Upper lobe of right lung (tissue), 1 donor: ENCODE results near the gene HES2. TPM values are rescaled to one million over a fixed set of nuclear protein-coding genes. Genes with fewer than 3 reads are reported as not detected.
"Not testable (repeated sequence)": the region's sequence is repeated elsewhere in the genome, so short reads cannot be mapped to it uniquely, and the experiment has no call there.

Source experiments
- ATAC-seq: fragments of 200-7000 bp; cut with Tn5 transposase; one replicate; pipeline ENCODE4 v1.9.1; 2020; ENCODE audit warnings: mild to moderate bottlenecking, moderate library complexity
- DNase-seq: peaks from one replicate; pipeline ENCODE4 v3.0.0-alpha.2; 2020
- H3K27ac ChIP-seq: fragments of 200-600 bp; one replicate; pipeline ENCODE4 v1.8.0; 2022
- H3K27me3 ChIP-seq: fragments of 200-600 bp; one replicate; pipeline ENCODE4 v1.8.0; 2022; ENCODE audit warnings: mild to moderate bottlenecking
- H3K36me3 ChIP-seq: fragments of 200-600 bp; one replicate; pipeline ENCODE4 v1.8.0; 2022
- H3K4me1 ChIP-seq: fragments of 200-600 bp; one replicate; pipeline ENCODE4 v1.8.0; 2022
- H3K4me3 ChIP-seq: fragments of 200-600 bp; one replicate; pipeline ENCODE4 v1.8.0; 2022; ENCODE audit warnings: mild to moderate bottlenecking
- H3K9me3 ChIP-seq: fragments of 200-600 bp; one replicate; pipeline ENCODE4 v1.8.0; 2022
- CTCF ChIP-seq: fragments of 200-600 bp; IDR thresholded peaks from one replicate; pipeline ENCODE4 v1.8.0; 2022; ENCODE audit warnings: antibody characterized with exemption
- intact Hi-C: fragments of 100-400 bp; cut with DNase I; formaldehyde crosslinking; loops from one replicate; pipeline ENCODE4 v1.11.0; 2022
- total RNA-seq: library from RNA; stranded (reverse); fragmentation: NEBNext Ultra II Directional; extraction: Animal tissue kit (Norgen Biotek cat#: 25700); gene quantifications from one replicate; pipeline ENCODE4 v1.2.1, GENCODE V29; 2021
- donor health status: DM: no; HTN: yes; CAD: no; lungs with severe emphysema.

HES2 gene
- total RNA-seq, 1 donor from 2014 or later: 5.7 TPM

GRCh38 chr1:6454856-6455751 lies 35.4 kb upstream of the HES2 start:
- ATAC-seq (peak; percentile 30), DNase-seq (no peak)
- peaks cover 57% of the 10 kb centered on the region for H3K27me3 ChIP-seq
- H3K4me1 ChIP-seq: no peaks in the 10 kb centered on the region
- H3K9me3 ChIP-seq: no peaks in the 10 kb centered on the region
- intact Hi-C loops: no loop called here
- H3K4me3 ChIP-seq: no peak overlapping the region
- H3K36me3 ChIP-seq: no peaks in the 10 kb centered on the region
- H3K27ac ChIP-seq: no peak overlapping the region
- TF ChIP-seq CTCF: no peak

GRCh38 chr1:6453895-6454855 lies 34.5 kb upstream of the HES2 start:
- DNase-seq, ATAC-seq, H3K9me3 ChIP-seq, intact Hi-C loops, H3K36me3 ChIP-seq, H3K27ac ChIP-seq, H3K4me3 ChIP-seq, H3K4me1 ChIP-seq: not testable (repeated sequence)
- H3K27me3 ChIP-seq: peaks cover 67% of the 10 kb centered on the region

GRCh38 chr1:6450943-6451373 lies 31.2 kb upstream of the HES2 start:
- DNase-seq (no peak), ATAC-seq (no peak)
- H3K27me3 ChIP-seq: peaks cover 87% of the 10 kb centered on the region
- H3K36me3 ChIP-seq: no peaks in the 10 kb centered on the region
- H3K4me3 ChIP-seq: no peak overlapping the region
- no peak overlapping the region for H3K27ac ChIP-seq
- no peaks in the 10 kb centered on the region for H3K4me1 ChIP-seq
- no peaks in the 10 kb centered on the region for H3K9me3 ChIP-seq
- TF ChIP-seq CTCF: no peak
- intact Hi-C loops: no loop called here

GRCh38 chr1:6450486-6450885 lies 30.8 kb upstream of the HES2 start:
- peaks cover 85% of the 10 kb centered on the region for H3K27me3 ChIP-seq

GRCh38 chr1:6450005-6450450 lies 30.3 kb upstream of the HES2 start:
- no peaks in the 10 kb centered on the region for H3K36me3 ChIP-seq
- no peak overlapping the region for H3K4me3 ChIP-seq
- no peak overlapping the region for H3K27ac ChIP-seq
- ATAC-seq (no peak), DNase-seq (no peak)
- H3K9me3 ChIP-seq: no peaks in the 10 kb centered on the region
- H3K4me1 ChIP-seq: no peaks in the 10 kb centered on the region
- H3K27me3 ChIP-seq: peaks cover 81% of the 10 kb centered on the region
- no peak for TF ChIP-seq CTCF
- intact Hi-C loops: no loop called here

More at GRCh38 chr1:6450486-6450885, 30.8 kb upstream of the HES2 start:
- H3K4me1 ChIP-seq, H3K9me3 ChIP-seq, H3K36me3 ChIP-seq, DNase-seq, H3K27ac ChIP-seq, ATAC-seq, intact Hi-C loops, H3K4me3 ChIP-seq: not testable (repeated sequence)

GRCh38 chr1:6448749-6449631 lies 29.3 kb upstream of the HES2 start:
- Histone ChIP-seq H3K9me3 (no peaks in the 10 kb centered on the region), H3K27me3 (peaks cover 72% of the 10 kb centered on the region), H3K36me3 (no peaks in the 10 kb centered on the region), H3K4me1 (no peaks in the 10 kb centered on the region), H3K27ac (no peak overlapping the region), H3K4me3 (no peak overlapping the region)
- no peak for DNase-seq
- intact Hi-C loops: no loop called here
- peak; percentile 9 for ATAC-seq
- no peak for TF ChIP-seq CTCF
